SKM-1 (cell line): ENCODE measurements around the gene PMCH.
"Not testable (repeated sequence)": the region's sequence is repeated elsewhere in the genome, so short reads cannot be mapped to it uniquely, and the experiment has no call there.

ENCODE experiments used
- DNase-seq: peaks from one replicate; lab custom pipeline; 2025; ENCODE audit not compliant: unreplicated experiment; lab: John Stamatoyannopoulos, UW

PMCH gene

DNA sequence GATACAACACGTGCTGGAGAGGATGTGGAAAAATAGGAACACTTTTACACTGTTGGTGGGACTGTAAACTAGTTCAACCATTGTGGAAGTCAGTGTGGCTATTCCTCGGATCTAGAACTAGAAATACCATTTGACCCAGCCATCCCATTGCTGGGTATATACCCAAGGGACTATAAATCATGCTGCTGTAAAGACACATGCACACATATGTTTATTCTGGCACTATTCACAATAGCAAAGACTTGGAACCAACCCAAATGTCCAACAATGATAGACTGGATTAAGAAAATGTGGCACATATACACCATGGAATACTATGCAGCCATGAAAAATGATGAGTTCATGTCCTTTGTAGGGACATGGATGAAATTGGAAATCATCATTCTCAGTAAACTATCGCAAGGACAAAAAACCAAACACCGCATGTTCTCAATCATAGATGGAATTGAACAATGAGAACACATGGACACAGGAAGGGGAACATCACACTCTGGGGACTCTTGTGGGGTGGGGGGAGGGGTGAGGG is 50.5 kb downstream of the PMCH start:
- not testable (repeated sequence) for DNase-seq
